Small intestine (tissue), 7 donors: Measurements from ENCODE around the gene UBE2E2. TPM values are rescaled to one million over a fixed set of nuclear protein-coding genes. Genes with fewer than 3 reads are reported as not detected.

Experiments
- DNase-seq, 2 donors: peaks; one replicate each; pipeline versions ENCODE4 v3.0.0 to v3.0.0-alpha.2; 2013
- FAIRE-seq: peaks from 2 replicates; lab custom pipeline; 2012; peaks lifted over from hg19 to GRCh38; lab: Jason Lieb, UNC
- H3K27ac ChIP-seq, 3 donors: one replicate each; pipeline ENCODE4 v1.5.1; 2013; ENCODE audit warnings: low read length in 2 of 3, mild to moderate bottlenecking in 2 of 3, control low read depth in 1 of 3, inconsistent platforms in 1 of 3, low read depth in 1 of 3, moderate library complexity in 1 of 3
- H3K27me3 ChIP-seq, 3 donors: one replicate each; pipeline ENCODE4 v1.6.1; 2013; ENCODE audit warnings: low read length in 3 of 3, inconsistent platforms in 1 of 3; ENCODE audit not compliant: control insufficient read depth in 3 of 3, insufficient read depth in 3 of 3
- H3K36me3 ChIP-seq, 3 donors: one replicate each; pipeline ENCODE4 v1.6.1; 2013; ENCODE audit warnings: low read length in 3 of 3, inconsistent platforms in 1 of 3, low read depth in 1 of 3, mild to moderate bottlenecking in 1 of 3, moderate library complexity in 1 of 3; ENCODE audit not compliant: control insufficient read depth in 3 of 3, insufficient read depth in 2 of 3
- H3K4me1 ChIP-seq, 3 donors: one replicate each; pipeline ENCODE4 v1.6.1; 2013; ENCODE audit warnings: low read length in 2 of 3, inconsistent platforms in 1 of 3, low read depth in 1 of 3, mild to moderate bottlenecking in 1 of 3, moderate library complexity in 1 of 3; ENCODE audit not compliant: control insufficient read depth in 3 of 3, insufficient read depth in 2 of 3
- H3K4me3 ChIP-seq, 3 donors: one replicate each; pipeline ENCODE4 v1.5.1; 2013; ENCODE audit warnings: low read length in 3 of 3, control low read depth in 1 of 3, inconsistent platforms in 1 of 3, low read depth in 1 of 3, mild to moderate bottlenecking in 1 of 3, moderate library complexity in 1 of 3
- H3K9me3 ChIP-seq, 2 donors: one replicate each; pipeline ENCODE4 v1.6.1; 2013; ENCODE audit warnings: low read depth in 1 of 2, low read length in 1 of 2; ENCODE audit not compliant: control insufficient read depth in 2 of 2, insufficient read depth in 1 of 2
- WGBS, 3 donors: extraction: QIAGEN DNeasy Blood & Tissue Kit; methylation state at CpG; one replicate each; pipeline ENCODE4 v1.1.7; 2013; 5-methylcytosine and 5-hydroxymethylcytosine counted together
- polyA plus RNA-seq, 4 donors: library from polyadenylated mRNA; stranded (reverse) in 3 of 4; unstranded in 1 of 4; fragments of 200-250 nt in 3 of 4; fragments of 120-200 nt in 1 of 4; gene quantifications; one replicate each; pipeline versions ENCODE4 v1.2.1 to v1.2.3, GENCODE V29; 2013
- donor health status: healthy with polysubstance abuse.
- donor health status: control.
- donor health status: control.
- donor health status: Bipolar disorder and iron deficiency.
- donor health status: healthy.

Gene UBE2E2
- polyA plus RNA-seq, 4 donors, result 1.1 to 10.2 (median 7.7) TPM

DNA sequence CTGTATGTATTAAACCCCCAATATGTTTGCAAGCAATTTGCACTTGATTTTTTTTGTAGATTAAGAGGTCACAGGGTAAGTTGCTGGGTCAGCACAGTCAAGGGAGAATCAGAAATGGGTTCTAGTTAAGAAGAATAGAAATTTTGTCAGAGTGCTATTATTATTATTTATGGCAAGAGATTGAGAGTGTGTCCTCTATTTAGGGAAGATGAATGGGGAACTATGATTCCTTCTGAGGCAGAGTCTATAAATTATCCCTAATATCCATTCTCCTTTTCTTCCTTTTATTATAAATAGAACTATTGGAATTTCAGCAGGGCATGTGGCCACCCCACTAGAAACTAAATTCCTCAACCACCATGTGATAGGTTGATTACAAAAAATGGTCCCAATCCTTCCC lies 392.7 kb downstream of the UBE2E2 start:
- Histone ChIP-seq H3K4me3 (no peak overlapping the region), H3K9me3 (peaks cover 0 to 6% of the 10 kb centered on the region in 2 donors), H3K4me1 (no peaks in the 10 kb centered on the region), H3K36me3 (no peaks in the 10 kb centered on the region), H3K27ac (no peak overlapping the region), H3K27me3 (no peaks in the 10 kb centered on the region)
- no peak for DNase-seq
- FAIRE-seq, result no peak

DNA sequence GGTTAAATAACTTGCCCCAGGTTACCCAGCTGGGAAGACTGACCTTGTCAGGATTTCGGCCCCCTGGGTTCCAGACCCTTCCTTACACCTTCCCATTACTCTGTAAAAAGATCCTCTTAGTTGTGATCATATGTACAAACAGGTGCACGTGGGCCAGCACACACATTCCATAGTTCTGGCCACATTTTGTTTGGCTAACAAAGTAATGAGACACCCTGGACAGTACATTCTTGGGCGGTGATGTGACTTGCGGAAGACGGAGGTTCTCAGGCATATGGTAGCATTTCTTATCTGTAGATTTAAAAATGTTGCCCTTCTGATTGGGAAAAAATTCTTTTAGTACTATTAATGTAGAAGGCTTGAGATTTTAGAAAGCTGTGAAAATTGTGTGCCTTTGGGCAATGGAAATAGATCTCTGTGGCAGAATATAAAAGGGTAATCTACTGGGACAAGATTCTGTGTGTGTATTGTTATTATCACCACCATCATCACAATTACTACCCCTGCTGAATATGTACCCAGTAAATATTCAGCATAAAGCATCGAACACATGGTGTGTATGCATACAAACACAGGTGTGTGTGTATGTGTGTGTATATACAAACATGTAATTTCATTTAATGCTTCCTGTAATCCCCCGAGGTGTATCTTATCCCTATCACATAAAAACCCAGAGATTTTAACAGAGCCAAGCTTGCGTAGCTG lies 397.2 kb downstream of the UBE2E2 start:
- 81 to 88% (median 85%) methylated on average over 8 of the region's 8 CpGs for WGBS, 3 donors
- no peaks in the 10 kb centered on the region for H3K4me1 ChIP-seq
- no peak overlapping the region for H3K4me3 ChIP-seq
- FAIRE-seq, result no peak
- H3K27ac ChIP-seq, result no peak overlapping the region
- no peak for DNase-seq
- H3K27me3 ChIP-seq, result no peaks in the 10 kb centered on the region
- peaks cover 0 to 6% of the 10 kb centered on the region in 2 donors for H3K9me3 ChIP-seq
- no peaks in the 10 kb centered on the region for H3K36me3 ChIP-seq

DNA sequence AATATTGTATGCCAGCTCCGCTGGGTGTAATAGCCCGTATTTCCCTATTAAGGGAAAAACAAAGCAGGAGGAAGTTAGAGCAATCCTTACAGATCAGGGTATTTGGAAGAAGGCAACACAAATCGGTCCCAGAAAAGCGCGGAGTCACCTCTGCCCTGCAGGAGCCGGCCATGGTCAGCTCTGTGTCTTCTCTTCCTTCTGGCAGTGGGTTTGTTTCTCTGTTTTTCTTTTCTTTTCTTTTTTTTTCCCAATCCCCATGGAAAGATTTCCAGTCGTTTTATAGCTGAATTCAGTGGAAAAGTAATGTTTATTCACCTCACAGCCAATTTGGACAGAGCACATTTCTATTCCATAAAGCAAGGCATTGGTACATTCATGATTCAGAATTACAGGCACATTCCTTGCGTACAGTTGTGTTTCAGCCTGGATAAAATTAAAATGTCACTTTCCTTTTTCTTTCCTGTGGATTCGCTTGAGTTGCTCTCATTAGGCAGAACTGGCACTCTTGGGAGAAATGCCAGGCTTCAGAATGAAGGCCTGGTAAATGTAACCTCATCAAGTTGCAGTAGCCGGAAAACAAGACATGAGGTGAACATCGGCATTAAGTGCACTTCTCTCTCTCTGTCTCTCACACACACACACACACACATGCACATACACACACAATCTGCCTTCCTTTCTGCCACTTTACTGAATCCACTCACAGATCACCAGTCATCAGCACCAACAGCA lies 398.1 kb downstream of the UBE2E2 start:
- no peaks in the 10 kb centered on the region for H3K36me3 ChIP-seq
- H3K4me1 ChIP-seq, result no peaks in the 10 kb centered on the region
- FAIRE-seq (no peak), DNase-seq (no peak)
- peaks cover 0 to 2% (median 0%) of the 10 kb centered on the region in 3 donors for H3K27me3 ChIP-seq
- no peak overlapping the region for H3K27ac ChIP-seq
- no peak overlapping the region for H3K4me3 ChIP-seq
- peaks cover 0 to 4% of the 10 kb centered on the region in 2 donors for H3K9me3 ChIP-seq
- 72 to 89% (median 87%) methylated on average over 11 of the region's 11 CpGs for WGBS, 3 donors

DNA sequence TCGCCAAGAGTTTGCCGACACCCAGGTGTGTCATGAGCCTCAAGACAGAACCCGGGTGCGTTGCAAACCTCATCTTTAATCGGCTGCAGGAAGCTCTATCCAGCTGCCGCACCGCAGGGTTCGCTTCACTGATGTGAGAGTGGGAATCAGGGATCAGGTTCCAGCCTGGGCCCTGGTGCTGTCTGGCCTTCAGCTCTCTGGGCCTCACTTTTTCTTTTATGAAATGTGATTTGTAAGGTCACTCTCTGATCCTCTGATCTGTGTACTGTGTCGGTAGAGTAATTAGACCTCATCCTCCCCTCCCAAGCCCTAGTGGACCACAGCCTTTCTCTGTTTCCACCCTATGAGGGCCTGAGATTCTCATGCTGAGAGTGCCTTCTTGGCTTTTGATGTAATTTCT lies 399.8 kb downstream of the UBE2E2 start:
- peaks cover 0 to 2% (median 0%) of the 10 kb centered on the region in 3 donors for H3K27me3 ChIP-seq
- no peak for FAIRE-seq
- no peaks in the 10 kb centered on the region for H3K9me3 ChIP-seq
- H3K36me3 ChIP-seq, result no peaks in the 10 kb centered on the region
- WGBS, 3 donors, result 88 to 91% (median 89%) methylated on average over 9 of the region's 9 CpGs
- DNase-seq, result no peak
- H3K27ac ChIP-seq, result no peak overlapping the region
- H3K4me3 ChIP-seq, result no peak overlapping the region
- H3K4me1 ChIP-seq, result peaks cover 0 to 3% (median 0%) of the 10 kb centered on the region in 3 donors

DNA sequence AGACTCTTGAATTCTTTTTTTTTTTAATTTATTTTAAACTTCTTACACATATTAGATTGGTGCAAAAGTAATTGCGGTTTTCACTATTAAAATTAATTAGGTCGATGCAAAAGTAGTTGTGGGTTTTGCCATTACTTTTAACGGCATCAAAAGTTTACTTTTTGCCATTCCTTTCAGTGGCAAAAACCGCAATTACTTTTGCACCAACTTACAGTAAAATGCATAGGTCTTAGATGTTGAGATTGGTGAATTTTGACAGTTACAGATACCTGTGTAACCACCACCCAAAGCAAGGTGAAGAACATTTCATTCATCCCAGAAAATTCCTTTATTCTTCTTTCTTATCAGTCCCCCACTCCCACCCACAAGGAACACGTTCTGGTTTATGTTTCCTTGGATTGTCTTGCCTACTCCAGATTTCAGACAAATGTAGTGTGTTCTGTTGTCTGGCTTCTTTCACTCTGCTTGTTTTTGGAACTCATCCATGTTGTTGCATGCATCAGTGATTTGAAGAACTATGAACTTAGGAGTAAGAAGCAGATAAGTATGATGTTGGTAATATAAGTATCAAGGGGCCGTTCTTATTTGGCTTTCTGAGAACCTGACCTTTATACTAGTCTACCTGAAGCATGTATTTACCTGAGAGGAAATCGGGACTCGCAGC lies 404.2 kb downstream of the UBE2E2 start:
- Histone ChIP-seq H3K27me3 (peaks cover 0 to 2% (median 0%) of the 10 kb centered on the region in 3 donors), H3K27ac (no peak overlapping the region), H3K4me1 (peaks cover 0 to 4% (median 3%) of the 10 kb centered on the region in 3 donors), H3K4me3 (no peak overlapping the region), H3K36me3 (no peaks in the 10 kb centered on the region), H3K9me3 (no peaks in the 10 kb centered on the region)
- no peak for FAIRE-seq
- peak in 1 of 2 donors; percentile 42 for DNase-seq
- 42 to 64% (median 56%) methylated on average over 8 of the region's 8 CpGs for WGBS, 3 donors

DNA sequence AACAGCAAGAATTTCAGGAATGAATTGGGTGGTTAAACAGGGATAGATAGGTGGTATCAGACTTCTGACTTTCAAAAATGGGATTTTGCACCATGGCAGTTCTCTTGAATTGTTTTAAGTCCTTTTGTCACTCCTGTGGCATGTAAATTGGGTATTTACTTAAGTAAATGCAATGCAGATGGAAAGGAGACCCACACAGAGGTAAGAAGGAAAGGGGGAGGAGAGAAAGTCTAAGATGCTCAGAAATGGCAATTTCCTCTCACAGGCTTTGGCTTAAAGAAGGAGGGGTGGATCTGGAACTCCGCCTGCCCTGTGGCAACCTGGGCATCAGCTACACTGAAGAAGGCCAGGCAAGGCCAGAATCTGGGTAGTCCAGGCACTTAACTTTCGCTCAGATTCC lies 405.5 kb downstream of the UBE2E2 start:
- FAIRE-seq (no peak), DNase-seq (no peak)
- Histone ChIP-seq H3K9me3 (no peaks in the 10 kb centered on the region), H3K27me3 (peaks cover 0 to 2% (median 0%) of the 10 kb centered on the region in 3 donors), H3K27ac (no peak overlapping the region), H3K36me3 (no peaks in the 10 kb centered on the region), H3K4me3 (no peak overlapping the region), H3K4me1 (peaks cover 0 to 7% (median 3%) of the 10 kb centered on the region in 3 donors)
- 88 to 97% (median 94%) methylated on average over 2 of the region's 2 CpGs for WGBS, 3 donors

DNA sequence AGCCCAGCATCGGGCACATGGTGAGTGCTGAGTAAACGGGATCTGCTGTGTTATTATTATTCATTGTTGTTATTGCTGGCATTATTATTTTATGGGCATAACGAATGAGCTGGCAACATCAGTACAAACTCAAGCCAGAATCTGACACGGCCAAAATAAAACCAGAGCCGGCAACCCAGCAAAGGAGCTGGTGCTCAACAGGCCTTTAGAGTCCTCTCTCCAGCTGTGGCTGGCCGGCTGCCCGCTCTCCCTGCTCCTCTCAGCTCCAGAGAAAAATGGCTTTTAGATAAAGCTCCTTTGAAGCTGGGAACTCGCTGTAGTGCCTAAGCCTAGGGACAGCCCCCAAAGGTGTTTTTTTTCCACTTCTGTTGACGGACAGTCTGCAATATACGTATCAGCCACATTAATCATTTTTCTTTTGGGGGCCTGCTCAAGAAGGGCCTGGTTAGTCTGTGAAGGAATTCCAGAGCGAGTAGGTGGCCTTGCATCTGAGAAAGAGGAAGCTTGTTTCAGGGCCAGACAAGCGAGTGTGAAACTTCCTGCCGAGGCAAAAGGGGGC lies 408.7 kb downstream of the UBE2E2 start:
- Histone ChIP-seq H3K9me3 (no peaks in the 10 kb centered on the region), H3K27me3 (no peaks in the 10 kb centered on the region), H3K4me1 (peaks cover 0 to 7% (median 3%) of the 10 kb centered on the region in 3 donors), H3K36me3 (no peaks in the 10 kb centered on the region), H3K4me3 (no peak overlapping the region), H3K27ac (no peak overlapping the region)
- no peak for FAIRE-seq
- WGBS, 3 donors, result 34 to 41% (median 41%) methylated on average over 13 of the region's 13 CpGs
- DNase-seq, result peak; percentile 9 to 17

DNA sequence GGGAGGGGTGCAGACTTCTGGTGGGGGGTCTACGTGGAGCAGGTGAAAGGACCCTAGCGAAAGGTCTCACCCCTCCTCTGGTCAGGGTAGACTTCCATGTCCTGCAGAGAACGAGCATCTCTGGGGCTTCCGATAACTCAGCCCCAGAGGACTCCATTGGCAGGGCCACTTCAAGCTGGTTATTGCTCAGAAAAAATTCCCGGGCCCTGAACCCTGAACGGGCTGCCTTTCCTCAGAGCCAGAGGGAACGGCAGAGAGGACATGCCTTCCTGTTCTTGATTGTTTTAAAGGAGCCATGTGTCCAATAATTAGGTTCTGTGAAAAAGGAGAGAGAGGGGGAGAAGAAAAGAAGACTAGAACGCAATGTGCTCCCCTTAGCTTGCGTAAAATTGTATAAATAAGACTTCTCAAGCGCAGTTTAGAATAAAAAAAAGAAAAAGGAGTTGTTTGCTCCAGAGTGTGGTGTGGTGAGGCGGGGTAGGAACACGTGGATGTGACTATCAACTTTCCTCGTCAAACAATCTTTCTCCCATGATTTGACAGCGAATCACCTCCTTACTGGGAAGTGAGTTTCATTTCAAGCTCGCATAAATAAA lies 409.3 kb downstream of the UBE2E2 start:
- no peaks in the 10 kb centered on the region for H3K27me3 ChIP-seq
- no peak overlapping the region for H3K4me3 ChIP-seq
- H3K9me3 ChIP-seq, result no peaks in the 10 kb centered on the region
- FAIRE-seq, result no peak
- DNase-seq, result peak in 1 of 2 donors; percentile 36
- WGBS, 3 donors, result 29 to 48% (median 38%) methylated on average over 15 of the region's 15 CpGs
- H3K27ac ChIP-seq, result no peak overlapping the region
- H3K36me3 ChIP-seq, result no peaks in the 10 kb centered on the region
- H3K4me1 ChIP-seq, result peaks cover 0 to 7% (median 3%) of the 10 kb centered on the region in 3 donors
